ENCODE data around the gene UCN.

GRCh38 chr2:27306573-27307286 lies 1.5 kb downstream of the UCN start:
- TF ChIP-seq, protein P1, sequence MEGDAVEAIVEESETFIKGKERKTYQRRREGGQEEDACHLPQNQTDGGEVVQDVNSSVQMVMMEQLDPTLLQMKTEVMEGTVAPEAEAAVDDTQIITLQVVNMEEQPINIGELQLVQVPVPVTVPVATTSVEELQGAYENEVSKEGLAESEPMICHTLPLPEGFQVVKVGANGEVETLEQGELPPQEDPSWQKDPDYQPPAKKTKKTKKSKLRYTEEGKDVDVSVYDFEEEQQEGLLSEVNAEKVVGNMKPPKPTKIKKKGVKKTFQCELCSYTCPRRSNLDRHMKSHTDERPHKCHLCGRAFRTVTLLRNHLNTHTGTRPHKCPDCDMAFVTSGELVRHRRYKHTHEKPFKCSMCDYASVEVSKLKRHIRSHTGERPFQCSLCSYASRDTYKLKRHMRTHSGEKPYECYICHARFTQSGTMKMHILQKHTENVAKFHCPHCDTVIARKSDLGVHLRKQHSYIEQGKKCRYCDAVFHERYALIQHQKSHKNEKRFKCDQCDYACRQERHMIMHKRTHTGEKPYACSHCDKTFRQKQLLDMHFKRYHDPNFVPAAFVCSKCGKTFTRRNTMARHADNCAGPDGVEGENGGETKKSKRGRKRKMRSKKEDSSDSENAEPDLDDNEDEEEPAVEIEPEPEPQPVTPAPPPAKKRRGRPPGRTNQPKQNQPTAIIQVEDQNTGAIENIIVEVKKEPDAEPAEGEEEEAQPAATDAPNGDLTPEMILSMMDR (IDR thresholded peaks at IDR 0.05): no peak
- no peak for TF ChIP-seq POLR2A (IDR thresholded peaks at IDR 0.05)
